OCI-LY7 (cell line): ENCODE results near the gene CLPSL2.

Experiments
- EZH2phosphoT487 ChIP-seq: fragments of 200-600 bp; sonication (generic); IDR thresholded peaks from 2 replicates; pipeline ENCODE4 v1.6.1; 2018; ENCODE audit warnings: low read depth, borderline replicate concordance, mild to moderate bottlenecking, mixed run types, antibody characterized with exemption, low read length, moderate library complexity, mixed read lengths
- TF ChIP-seq, protein P1 (sequence below): fragments of 200-600 bp; sonication (generic); conservative IDR thresholded peaks from 2 replicates; pipeline ENCODE4 v1.5.1; 2014; ENCODE audit warnings: mild to moderate bottlenecking, antibody characterized with exemption, low read length, moderate library complexity, mixed read lengths

DNA sequence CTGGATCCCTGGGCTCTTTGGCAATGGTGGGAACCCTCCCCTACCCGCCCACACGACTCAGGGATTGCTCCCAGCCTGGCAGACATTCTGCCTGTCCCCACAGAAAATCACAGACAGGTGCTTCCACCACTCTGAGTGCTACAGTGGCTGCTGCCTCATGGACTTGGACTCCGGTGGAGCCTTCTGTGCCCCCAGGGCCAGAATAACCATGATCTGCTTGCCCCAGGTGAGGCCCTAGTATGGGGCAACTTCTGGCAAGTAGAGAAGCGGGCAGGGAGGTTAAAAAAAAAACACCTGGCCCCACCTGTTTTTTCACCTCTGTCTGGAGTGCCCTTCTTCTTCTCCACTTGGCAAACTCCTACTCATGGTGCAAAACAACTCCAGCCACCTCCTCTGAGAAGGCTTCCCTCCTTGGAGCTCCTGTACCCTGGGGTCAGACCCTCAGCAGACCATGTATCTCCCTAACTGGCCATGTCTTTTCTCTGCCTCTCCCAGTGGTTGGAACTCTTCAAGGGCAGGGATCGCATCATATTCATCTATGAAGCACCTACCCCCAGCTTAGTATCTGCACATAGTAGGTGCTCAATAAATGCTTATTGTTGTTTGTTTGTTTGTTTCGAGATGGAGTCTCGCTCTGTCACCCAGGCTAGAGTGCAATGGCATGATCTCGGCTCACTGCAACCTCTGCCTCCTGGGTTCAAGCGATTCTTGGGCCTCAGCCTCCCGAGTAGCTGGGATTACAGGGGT is 1.1 kb downstream of the CLPSL2 start:
- TF ChIP-seq, protein P1, sequence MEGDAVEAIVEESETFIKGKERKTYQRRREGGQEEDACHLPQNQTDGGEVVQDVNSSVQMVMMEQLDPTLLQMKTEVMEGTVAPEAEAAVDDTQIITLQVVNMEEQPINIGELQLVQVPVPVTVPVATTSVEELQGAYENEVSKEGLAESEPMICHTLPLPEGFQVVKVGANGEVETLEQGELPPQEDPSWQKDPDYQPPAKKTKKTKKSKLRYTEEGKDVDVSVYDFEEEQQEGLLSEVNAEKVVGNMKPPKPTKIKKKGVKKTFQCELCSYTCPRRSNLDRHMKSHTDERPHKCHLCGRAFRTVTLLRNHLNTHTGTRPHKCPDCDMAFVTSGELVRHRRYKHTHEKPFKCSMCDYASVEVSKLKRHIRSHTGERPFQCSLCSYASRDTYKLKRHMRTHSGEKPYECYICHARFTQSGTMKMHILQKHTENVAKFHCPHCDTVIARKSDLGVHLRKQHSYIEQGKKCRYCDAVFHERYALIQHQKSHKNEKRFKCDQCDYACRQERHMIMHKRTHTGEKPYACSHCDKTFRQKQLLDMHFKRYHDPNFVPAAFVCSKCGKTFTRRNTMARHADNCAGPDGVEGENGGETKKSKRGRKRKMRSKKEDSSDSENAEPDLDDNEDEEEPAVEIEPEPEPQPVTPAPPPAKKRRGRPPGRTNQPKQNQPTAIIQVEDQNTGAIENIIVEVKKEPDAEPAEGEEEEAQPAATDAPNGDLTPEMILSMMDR = no peak
- TF ChIP-seq EZH2phosphoT487 = no peak
